ENCODE results near the gene DISC1. TPM values are rescaled to one million over a fixed set of nuclear protein-coding genes. Genes with fewer than 3 reads are reported as not detected.
"Not testable (repeated sequence)": the region's sequence is repeated elsewhere in the genome, so short reads cannot be mapped to it uniquely, and the experiment has no call there.

The DISC1 gene
- total and polyA plus RNA-seq, 2 of the 13 experiments (the other 11 are each of a cell fraction or from before 2014, with no cell fraction given) = 4.2 to 4.6 TPM

DNA sequence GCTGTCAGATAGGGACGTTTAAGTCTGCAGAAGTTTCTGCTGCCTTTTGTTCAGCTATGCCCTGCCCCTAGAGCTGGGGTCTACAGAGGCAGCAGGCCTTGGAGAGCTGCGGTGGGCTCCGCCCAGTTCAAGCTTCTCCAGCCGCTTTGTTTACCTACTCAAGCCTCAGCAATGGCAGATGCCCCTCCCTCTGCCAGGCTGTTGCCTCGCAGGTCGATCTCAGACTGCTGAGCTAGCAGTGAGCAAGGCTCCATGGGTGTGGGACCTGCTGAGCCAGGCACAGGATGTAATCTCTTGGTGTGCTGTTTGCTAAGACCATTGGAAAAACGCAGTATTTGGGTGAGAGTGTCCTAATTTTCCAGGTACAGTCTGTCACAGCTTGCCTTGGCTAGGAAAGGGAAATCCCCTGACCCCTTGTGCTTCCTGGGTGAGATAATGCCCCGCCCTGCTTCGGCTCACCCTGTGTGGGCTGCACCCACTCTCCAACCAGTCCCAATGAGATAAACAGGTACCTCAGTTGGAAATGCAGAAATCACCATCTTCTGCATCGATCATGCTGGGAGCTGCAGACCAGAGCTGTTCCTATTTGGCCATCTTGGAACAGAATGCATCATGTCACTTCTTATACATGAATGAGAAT, 25.2 kb downstream of the DISC1 start:
- BruUV-seq (replicated peaks); H3K27me3 ChIP-seq (ENCODE audit: control insufficient read depth in 1 of 2, insufficient read depth in 2 of 2, low read length in 2 of 2); H2AFZ ChIP-seq (ENCODE audit: low read length); intact Hi-C loops (cut with micrococcal nuclease; ENCODE audit: unreplicated experiment); H3K79me2 ChIP-seq (ENCODE audit: insufficient read depth, low read length); H3K27ac ChIP-seq (ENCODE audit: extremely low read length, insufficient read depth, low read length); in situ Hi-C loops (cut with HindIII; ENCODE audit: extremely low pct_ligation_motif_present, low pct_unique_long_range_greater_than_20kb); H3K9ac ChIP-seq (ENCODE audit: insufficient read depth, low read depth, low read length); CTCF ChIA-PET (ENCODE audit: low intra/inter-chr PET ratio, low total read pairs); H3K9me3 ChIP-seq (ENCODE audit: low read length); H4K20me1 ChIP-seq (ENCODE audit: insufficient read depth, low read length); H3K36me3 ChIP-seq (replicated peaks in 1 of 2; ENCODE audit: control insufficient read depth in 1 of 2, insufficient read depth in 2 of 2, low read length in 2 of 2); TF ChIP-seq SOX6 (IDR thresholded peaks at IDR 0.05): not testable (repeated sequence)
- peak; percentile 66 for FAIRE-seq
- H3K4me3 ChIP-seq (replicated peaks in 1 of 3; ENCODE audit: insufficient read depth in 1 of 3, low read depth in 2 of 3, low read length in 3 of 3) = peak overlapping the region in 2 of 3 experiments; percentile 26 to 61; a peak in 2 of 6 replicates
- H3K4me1 ChIP-seq (ENCODE audit: insufficient read depth, low read length) = peaks cover 27% of the 10 kb centered on the region
- POLR2A ChIA-PET = interaction anchor here (1.7 kb wide), 1 partner anchor 25 kb away, joined by 6 read pairs; the partner anchor contains the start of gene DISC1
- DNase-seq (ENCODE audit: low spot score) = peak; percentile 77
- ATAC-seq = peak; percentile 82
- 34% methylated on average over 6 of the region's 10 CpGs for WGBS (ENCODE audit: low lambda C conversion rate)
- H3K4me2 ChIP-seq (ENCODE audit: low read depth, low read length) = peak overlapping the region; percentile 79
- TF ChIP-seq ZNF274 (CRISPR knock-in tag; IDR thresholded peaks at IDR 0.05) (0 out of 2 replicates have a peak, but pooled peaks have one; percentile 38), FOXA3 (CRISPR knock-in tag; IDR thresholded peaks at IDR 0.05) (peak; percentile 44; the same call in 1 of the 2 replicates), ZNF350 (CRISPR knock-in tag; IDR thresholded peaks at IDR 0.05; ENCODE audit: borderline replicate concordance, low read depth) (peak; percentile 20; the same call in 1 of the 2 replicates), MAFF (IDR thresholded peaks at IDR 0.05; ENCODE audit: low read depth, low read length) (peak; percentile 17; the same call in 1 of the 2 replicates), NR2F6 (IDR thresholded peaks at IDR 0.05) (0 out of 2 replicates have a peak, but pooled peaks have one; percentile 14), NR2F6 (CRISPR knock-in tag; IDR thresholded peaks at IDR 0.05) (0 out of 2 replicates have a peak, but pooled peaks have one; percentile 14), PHF21A (CRISPR knock-in tag; IDR thresholded peaks at IDR 0.05) (0 out of 2 replicates have a peak, but pooled peaks have one; percentile 21), ZNF563 (CRISPR knock-in tag; IDR thresholded peaks at IDR 0.05) (0 out of 2 replicates have a peak, but pooled peaks have one; percentile 61), ZNF782 (CRISPR knock-in tag; IDR thresholded peaks at IDR 0.05; ENCODE audit: borderline replicate concordance) (0 out of 2 replicates have a peak, but pooled peaks have one; percentile 22), ZBTB7B (CRISPR knock-in tag; IDR thresholded peaks at IDR 0.05) (peak; percentile 61; the same call in 1 of the 2 replicates), ONECUT2 (CRISPR knock-in tag; IDR thresholded peaks at IDR 0.05) (peak; percentile 66; the same call in 1 of the 2 replicates), PITX1 (CRISPR knock-in tag; IDR thresholded peaks at IDR 0.05) (peak; percentile 29; the same call in 1 of the 2 replicates), RCOR2 (CRISPR knock-in tag; IDR thresholded peaks at IDR 0.05) (0 out of 2 replicates have a peak, but pooled peaks have one; percentile 16), SOX6 (CRISPR knock-in tag; IDR thresholded peaks at IDR 0.05) (peak; percentile 53), ZNF891 (CRISPR knock-in tag; IDR thresholded peaks at IDR 0.05) (peak; percentile 31; the same call in 1 of the 2 replicates)
- TF ChIP-seq, protein P1, sequence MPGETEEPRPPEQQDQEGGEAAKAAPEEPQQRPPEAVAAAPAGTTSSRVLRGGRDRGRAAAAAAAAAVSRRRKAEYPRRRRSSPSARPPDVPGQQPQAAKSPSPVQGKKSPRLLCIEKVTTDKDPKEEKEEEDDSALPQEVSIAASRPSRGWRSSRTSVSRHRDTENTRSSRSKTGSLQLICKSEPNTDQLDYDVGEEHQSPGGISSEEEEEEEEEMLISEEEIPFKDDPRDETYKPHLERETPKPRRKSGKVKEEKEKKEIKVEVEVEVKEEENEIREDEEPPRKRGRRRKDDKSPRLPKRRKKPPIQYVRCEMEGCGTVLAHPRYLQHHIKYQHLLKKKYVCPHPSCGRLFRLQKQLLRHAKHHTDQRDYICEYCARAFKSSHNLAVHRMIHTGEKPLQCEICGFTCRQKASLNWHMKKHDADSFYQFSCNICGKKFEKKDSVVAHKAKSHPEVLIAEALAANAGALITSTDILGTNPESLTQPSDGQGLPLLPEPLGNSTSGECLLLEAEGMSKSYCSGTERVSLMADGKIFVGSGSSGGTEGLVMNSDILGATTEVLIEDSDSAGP (CRISPR knock-in tag; IDR thresholded peaks at IDR 0.05; ENCODE audit: borderline replicate concordance) = peak; percentile 40; the same call in 1 of the 2 replicates
- TF ChIP-seq, protein P2, sequence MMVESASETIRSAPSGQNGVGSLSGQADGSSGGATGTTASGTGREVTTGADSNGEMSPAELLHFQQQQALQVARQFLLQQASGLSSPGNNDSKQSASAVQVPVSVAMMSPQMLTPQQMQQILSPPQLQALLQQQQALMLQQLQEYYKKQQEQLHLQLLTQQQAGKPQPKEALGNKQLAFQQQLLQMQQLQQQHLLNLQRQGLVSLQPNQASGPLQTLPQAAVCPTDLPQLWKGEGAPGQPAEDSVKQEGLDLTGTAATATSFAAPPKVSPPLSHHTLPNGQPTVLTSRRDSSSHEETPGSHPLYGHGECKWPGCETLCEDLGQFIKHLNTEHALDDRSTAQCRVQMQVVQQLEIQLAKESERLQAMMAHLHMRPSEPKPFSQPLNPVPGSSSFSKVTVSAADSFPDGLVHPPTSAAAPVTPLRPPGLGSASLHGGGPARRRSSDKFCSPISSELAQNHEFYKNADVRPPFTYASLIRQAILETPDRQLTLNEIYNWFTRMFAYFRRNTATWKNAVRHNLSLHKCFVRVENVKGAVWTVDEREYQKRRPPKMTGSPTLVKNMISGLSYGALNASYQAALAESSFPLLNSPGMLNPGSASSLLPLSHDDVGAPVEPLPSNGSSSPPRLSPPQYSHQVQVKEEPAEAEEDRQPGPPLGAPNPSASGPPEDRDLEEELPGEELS (CRISPR knock-in tag; IDR thresholded peaks at IDR 0.05) = peak; percentile 36
